Mammary epithelial cell (primary cell): ENCODE data around the gene ANKRD11.

Experiments
- EZH2 ChIP-seq: IDR thresholded peaks from 2 replicates; pipeline ENCODE4 v1.6.1; 2012; ENCODE audit warnings: low read length, inconsistent platforms, borderline replicate concordance
- TF ChIP-seq, protein P1 (sequence below), 2 donors: IDR thresholded peaks in 1 of 2; conservative IDR thresholded peaks in 1 of 2; 2 replicates each; pipeline ENCODE4 v1.5.1; 2011 to 2012; ENCODE audit warnings: inconsistent platforms in 2 of 2, low read length in 2 of 2, mild to moderate bottlenecking in 2 of 2, control low read depth in 1 of 2, low read depth in 1 of 2; ENCODE audit not compliant: insufficient read depth in 1 of 2; ENCODE audit errors: extremely low read depth in 1 of 2

DNA sequence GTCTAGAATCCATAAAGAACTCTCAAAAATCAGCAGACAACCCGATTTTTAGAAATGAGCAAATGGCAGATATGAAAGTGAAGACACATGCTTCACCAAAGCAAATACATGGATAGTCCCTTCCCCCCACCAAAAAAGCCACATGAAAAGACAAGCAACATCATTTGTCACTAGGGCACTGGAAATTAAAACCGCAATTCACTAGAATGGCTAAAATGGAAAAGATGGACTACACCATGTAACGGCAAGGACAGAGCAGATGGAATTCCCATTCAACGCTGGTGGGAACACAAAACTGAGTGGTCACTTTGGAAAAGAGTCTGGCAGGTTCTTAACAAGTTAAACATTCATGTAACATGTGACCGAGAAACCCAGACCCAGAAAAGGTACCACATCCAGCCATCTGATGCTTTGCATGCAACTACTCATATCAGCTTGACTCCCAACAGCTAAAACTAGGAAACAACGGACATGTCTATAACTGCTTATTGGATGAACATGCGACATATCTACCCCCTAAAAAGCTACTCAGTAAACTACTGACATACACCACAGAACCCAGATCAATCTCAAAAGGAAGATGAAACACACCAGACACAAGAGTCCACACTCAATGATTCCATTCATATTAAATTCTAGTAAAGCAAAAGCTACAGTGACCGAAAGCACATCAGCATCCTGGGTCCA, 140.3 kb downstream of the ANKRD11 start:
- TF ChIP-seq, protein P1, sequence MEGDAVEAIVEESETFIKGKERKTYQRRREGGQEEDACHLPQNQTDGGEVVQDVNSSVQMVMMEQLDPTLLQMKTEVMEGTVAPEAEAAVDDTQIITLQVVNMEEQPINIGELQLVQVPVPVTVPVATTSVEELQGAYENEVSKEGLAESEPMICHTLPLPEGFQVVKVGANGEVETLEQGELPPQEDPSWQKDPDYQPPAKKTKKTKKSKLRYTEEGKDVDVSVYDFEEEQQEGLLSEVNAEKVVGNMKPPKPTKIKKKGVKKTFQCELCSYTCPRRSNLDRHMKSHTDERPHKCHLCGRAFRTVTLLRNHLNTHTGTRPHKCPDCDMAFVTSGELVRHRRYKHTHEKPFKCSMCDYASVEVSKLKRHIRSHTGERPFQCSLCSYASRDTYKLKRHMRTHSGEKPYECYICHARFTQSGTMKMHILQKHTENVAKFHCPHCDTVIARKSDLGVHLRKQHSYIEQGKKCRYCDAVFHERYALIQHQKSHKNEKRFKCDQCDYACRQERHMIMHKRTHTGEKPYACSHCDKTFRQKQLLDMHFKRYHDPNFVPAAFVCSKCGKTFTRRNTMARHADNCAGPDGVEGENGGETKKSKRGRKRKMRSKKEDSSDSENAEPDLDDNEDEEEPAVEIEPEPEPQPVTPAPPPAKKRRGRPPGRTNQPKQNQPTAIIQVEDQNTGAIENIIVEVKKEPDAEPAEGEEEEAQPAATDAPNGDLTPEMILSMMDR (conservative IDR thresholded peaks at IDR 0.05 in 1 of 2, IDR thresholded peaks at IDR 0.05 in 1 of 2; ENCODE audit: extremely low read depth in 1 of 2, insufficient read depth in 1 of 2, low read depth in 1 of 2, low read length in 2 of 2): no peak
- TF ChIP-seq EZH2: no peak
